SKM-1 treated with dmso at 0.1 percent for 144 hours (cell line): Measurements from ENCODE around the gene CDK5RAP2.

Experiments used
- DNase-seq: peaks from one replicate; lab custom pipeline; 2025; ENCODE audit not compliant: unreplicated experiment; lab: John Stamatoyannopoulos, UW

CDK5RAP2 gene

GRCh38 chr9:120408680-120409258 lies 171.2 kb downstream of the CDK5RAP2 start:
- no peak for DNase-seq

GRCh38 chr9:120405860-120406259 lies 174.1 kb downstream of the CDK5RAP2 start:
- no peak for DNase-seq

GRCh38 chr9:120405134-120405533 lies 174.8 kb downstream of the CDK5RAP2 start:
- no peak for DNase-seq

GRCh38 chr9:120403543-120403856 lies 176.5 kb downstream of the CDK5RAP2 start:
- no peak for DNase-seq

GRCh38 chr9:120402741-120403542 lies 177.0 kb downstream of the CDK5RAP2 start:
- peak; percentile 68 for DNase-seq

- DNase-seq = no peak
These were observed 180.0 kb downstream of the CDK5RAP2 start for GRCh38 chr9:120399940-120400339.

- DNase-seq = no peak
These were observed 181.7 kb downstream of the CDK5RAP2 start for GRCh38 chr9:120398286-120398685.

- DNase-seq = no peak
These were observed 182.5 kb downstream of the CDK5RAP2 start for GRCh38 chr9:120397453-120397852.

- no peak for DNase-seq
These were observed 183.0 kb downstream of the CDK5RAP2 start for GRCh38 chr9:120396931-120397330.

GRCh38 chr9:120396418-120396817 lies 183.5 kb downstream of the CDK5RAP2 start:
- DNase-seq = no peak

- DNase-seq = no peak
These were observed 184.6 kb downstream of the CDK5RAP2 start for GRCh38 chr9:120395376-120395775.

- DNase-seq = no peak
These were observed 185.8 kb downstream of the CDK5RAP2 start for GRCh38 chr9:120394058-120394669.

- DNase-seq = no peak
These were observed 186.4 kb downstream of the CDK5RAP2 start for GRCh38 chr9:120393386-120394057.

GRCh38 chr9:120392711-120393110 lies 187.3 kb downstream of the CDK5RAP2 start:
- no peak for DNase-seq

GRCh38 chr9:120392245-120392644 lies 187.7 kb downstream of the CDK5RAP2 start:
- no peak for DNase-seq

- DNase-seq = no peak
These were observed 188.3 kb downstream of the CDK5RAP2 start for GRCh38 chr9:120391691-120392090.

- DNase-seq = no peak
These were observed 189.3 kb downstream of the CDK5RAP2 start for GRCh38 chr9:120390637-120391190.

- no peak for DNase-seq
These were observed 190.1 kb downstream of the CDK5RAP2 start for GRCh38 chr9:120389867-120390266.

GRCh38 chr9:120389300-120389699 lies 190.7 kb downstream of the CDK5RAP2 start:
- DNase-seq = no peak

GRCh38 chr9:120388003-120388855 lies 191.7 kb downstream of the CDK5RAP2 start:
- no peak for DNase-seq
